DND-41 (cell line): ENCODE data around the gene NCKAP5L.
"Not testable (repeated sequence)": the region's sequence is repeated elsewhere in the genome, so short reads cannot be mapped to it uniquely, and the experiment has no call there.

ENCODE experiments used
- ATAC-seq: fragments of 200-7000 bp; cut with Tn5 transposase; 3 replicates; pipeline ENCODE4 v1.9.1; 2021; ENCODE audit warnings: low read depth; ENCODE audit not compliant: insufficient read depth
- DNase-seq: peaks from one replicate; pipeline ENCODE4 v3.0.0-alpha.2; 2020
- H2AFZ ChIP-seq: 2 replicates; pipeline ENCODE4 v1.6.0; 2012; ENCODE audit warnings: low read depth, low read length
- H3K27ac ChIP-seq: 2 replicates; pipeline ENCODE4 v1.5.1; 2012; ENCODE audit warnings: low read length, inconsistent platforms
- H3K27me3 ChIP-seq: fragments of 200-600 bp; sonication (generic); 2 replicates; pipeline ENCODE4 v1.6.0; 2012; ENCODE audit warnings: low read length, mild to moderate bottlenecking, inconsistent platforms; ENCODE audit not compliant: insufficient read depth, poor library complexity
- H3K36me3 ChIP-seq: 2 replicates; pipeline ENCODE4 v1.5.1; 2012; ENCODE audit warnings: low read length, inconsistent platforms; ENCODE audit not compliant: insufficient read depth
- H3K4me1 ChIP-seq: 2 replicates; pipeline ENCODE4 v1.5.1; 2012; ENCODE audit warnings: mild to moderate bottlenecking, low read length; ENCODE audit not compliant: insufficient read depth
- H3K4me2 ChIP-seq: 2 replicates; pipeline ENCODE4 v1.6.0; 2012; ENCODE audit warnings: mild to moderate bottlenecking, moderate library complexity, low read length, inconsistent platforms; ENCODE audit not compliant: insufficient read depth
- H3K4me3 ChIP-seq, 2 experiments: fragments of 200-600 bp in 1 of 2; shearing (Covaris generic) in 1 of 2; 2 replicates each; pipeline ENCODE4 v1.5.1; 2012 to 2016; ENCODE audit warnings: inconsistent platforms in 2 of 2, low read length in 2 of 2, mild to moderate bottlenecking in 2 of 2, low read depth in 1 of 2, moderate library complexity in 1 of 2
- H3K79me2 ChIP-seq: 2 replicates; pipeline ENCODE4 v1.6.0; 2012; ENCODE audit warnings: low read length, inconsistent platforms; ENCODE audit not compliant: insufficient read depth
- H3K9ac ChIP-seq: 2 replicates; pipeline ENCODE4 v1.6.0; 2012; ENCODE audit warnings: low read depth, mild to moderate bottlenecking, inconsistent platforms, low read length, moderate library complexity
- H3K9me3 ChIP-seq: 2 replicates; pipeline ENCODE4 v1.5.1; 2012; ENCODE audit warnings: low read length, moderate library complexity, mild to moderate bottlenecking, inconsistent platforms; ENCODE audit not compliant: insufficient read depth, severe bottlenecking
- H4K20me1 ChIP-seq: 2 replicates; pipeline ENCODE4 v1.6.0; 2012; ENCODE audit warnings: low read length; ENCODE audit not compliant: insufficient read depth
- EZH2 ChIP-seq: IDR thresholded peaks from 3 replicates; pipeline ENCODE4 v1.6.1; 2012; ENCODE audit warnings: borderline replicate concordance, low read depth, mild to moderate bottlenecking, moderate library complexity, low read length, inconsistent platforms; ENCODE audit not compliant: severe bottlenecking
- TF ChIP-seq, protein P1 (sequence below): IDR thresholded peaks from 2 replicates; pipeline ENCODE4 v1.5.1; 2012; ENCODE audit warnings: borderline replicate concordance, low read length, moderate library complexity, mild to moderate bottlenecking; ENCODE audit not compliant: poor library complexity, severe bottlenecking; ENCODE audit errors: extremely low read depth

NCKAP5L gene

DNA sequence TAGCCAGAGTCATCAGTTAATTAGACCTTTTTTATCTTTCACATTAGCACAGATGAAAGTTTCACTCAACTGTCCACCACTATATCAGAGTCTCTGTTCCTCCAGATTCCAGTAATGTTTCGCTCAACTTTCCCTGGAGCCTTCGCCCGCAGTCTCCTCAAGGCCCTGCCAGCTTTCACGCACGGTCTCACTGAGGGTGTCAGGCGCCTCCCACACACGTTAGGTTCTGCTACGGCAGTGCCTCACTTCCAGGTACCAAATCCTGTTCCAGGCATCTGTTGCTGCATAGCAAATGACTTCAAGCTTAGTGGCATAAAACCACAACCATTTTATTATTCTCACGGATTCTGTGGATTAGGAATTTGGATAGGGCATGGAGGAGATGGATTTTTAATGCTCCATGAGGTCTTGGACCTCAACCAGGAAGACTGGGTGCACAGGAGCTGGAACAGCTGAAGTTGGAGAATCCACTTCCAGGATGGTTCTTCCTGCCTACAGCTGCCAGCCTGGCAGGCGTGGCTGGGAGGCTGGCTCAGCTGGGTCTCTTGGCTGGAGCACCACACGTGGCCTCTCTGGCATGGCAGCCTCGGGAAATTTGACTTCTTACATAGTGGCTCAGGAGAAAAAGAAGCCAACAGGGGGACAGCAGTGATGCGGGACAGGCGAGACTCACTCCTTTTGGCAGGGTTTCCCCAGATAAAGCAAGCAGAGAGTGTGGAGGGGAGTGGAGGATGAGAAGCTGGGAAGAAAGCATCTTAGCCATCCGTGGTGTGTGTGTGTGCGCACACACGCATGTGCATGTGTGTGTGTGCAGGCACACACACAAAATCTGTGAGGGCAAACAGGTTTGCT, 36.0 kb upstream of the NCKAP5L start:
- no peak for ATAC-seq
- H3K9me3 ChIP-seq: no peaks in the 10 kb centered on the region
- H3K27ac ChIP-seq: no peak overlapping the region
- no peaks in the 10 kb centered on the region for H3K27me3 ChIP-seq
- TF ChIP-seq, protein P1, sequence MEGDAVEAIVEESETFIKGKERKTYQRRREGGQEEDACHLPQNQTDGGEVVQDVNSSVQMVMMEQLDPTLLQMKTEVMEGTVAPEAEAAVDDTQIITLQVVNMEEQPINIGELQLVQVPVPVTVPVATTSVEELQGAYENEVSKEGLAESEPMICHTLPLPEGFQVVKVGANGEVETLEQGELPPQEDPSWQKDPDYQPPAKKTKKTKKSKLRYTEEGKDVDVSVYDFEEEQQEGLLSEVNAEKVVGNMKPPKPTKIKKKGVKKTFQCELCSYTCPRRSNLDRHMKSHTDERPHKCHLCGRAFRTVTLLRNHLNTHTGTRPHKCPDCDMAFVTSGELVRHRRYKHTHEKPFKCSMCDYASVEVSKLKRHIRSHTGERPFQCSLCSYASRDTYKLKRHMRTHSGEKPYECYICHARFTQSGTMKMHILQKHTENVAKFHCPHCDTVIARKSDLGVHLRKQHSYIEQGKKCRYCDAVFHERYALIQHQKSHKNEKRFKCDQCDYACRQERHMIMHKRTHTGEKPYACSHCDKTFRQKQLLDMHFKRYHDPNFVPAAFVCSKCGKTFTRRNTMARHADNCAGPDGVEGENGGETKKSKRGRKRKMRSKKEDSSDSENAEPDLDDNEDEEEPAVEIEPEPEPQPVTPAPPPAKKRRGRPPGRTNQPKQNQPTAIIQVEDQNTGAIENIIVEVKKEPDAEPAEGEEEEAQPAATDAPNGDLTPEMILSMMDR: no peak
- TF ChIP-seq EZH2: no peak
- H2AFZ ChIP-seq: no peak overlapping the region
- H3K4me2 ChIP-seq: no peak overlapping the region
- H3K36me3 ChIP-seq: no peaks in the 10 kb centered on the region
- no peaks in the 10 kb centered on the region for H3K79me2 ChIP-seq
- H4K20me1 ChIP-seq: no peaks in the 10 kb centered on the region; the same call in 1 of the 2 replicates
- no peak overlapping the region for H3K4me3 ChIP-seq
- no peaks in the 10 kb centered on the region for H3K4me1 ChIP-seq
- no peak for DNase-seq
- H3K9ac ChIP-seq: no peak overlapping the region

DNA sequence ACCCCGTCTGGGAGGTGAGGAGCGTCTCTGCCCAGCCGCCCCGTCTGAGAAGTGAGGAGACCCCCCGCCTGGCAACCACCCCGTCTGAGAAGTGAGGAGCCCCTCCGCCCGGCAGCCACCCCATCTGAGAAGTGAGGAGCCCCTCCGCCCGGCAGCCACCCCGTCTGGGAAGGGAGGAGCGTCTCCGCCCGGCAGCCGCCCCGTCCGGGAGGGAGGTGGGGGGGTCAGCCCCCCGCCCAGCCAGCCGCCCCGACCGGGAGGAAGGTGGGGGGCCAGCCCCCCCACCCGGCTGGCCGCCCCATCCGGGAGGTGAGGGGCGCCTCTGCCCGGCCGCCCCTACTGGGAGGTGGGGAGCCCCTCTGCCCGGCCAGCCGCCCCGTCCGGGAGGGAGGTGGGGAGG, 32.7 kb upstream of the NCKAP5L start:
- H3K36me3 ChIP-seq, H2AFZ ChIP-seq, ATAC-seq, H3K79me2 ChIP-seq, H3K27ac ChIP-seq, H3K4me1 ChIP-seq, H3K4me2 ChIP-seq, H3K4me3 ChIP-seq, DNase-seq, H3K9ac ChIP-seq, H4K20me1 ChIP-seq, H3K9me3 ChIP-seq, H3K27me3 ChIP-seq: not testable (repeated sequence)

DNA sequence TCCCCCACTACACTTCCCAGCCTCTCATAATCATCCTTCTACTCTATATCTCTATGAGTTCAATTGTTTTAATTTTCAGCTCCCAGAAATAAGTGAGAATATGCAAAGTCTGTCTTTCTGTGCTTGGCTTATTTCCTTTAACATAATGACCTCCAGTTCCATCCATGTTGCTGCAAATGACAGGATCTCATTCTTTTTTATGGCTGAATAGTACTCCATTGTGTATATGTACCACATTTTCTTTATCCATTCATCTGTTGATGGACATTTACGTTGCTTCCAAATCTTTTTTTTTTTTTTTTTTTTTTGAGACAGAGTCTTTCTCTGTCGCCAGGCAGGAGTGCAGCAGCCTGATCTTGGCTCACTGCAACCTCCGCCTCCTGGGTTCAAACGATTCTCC, 27.7 kb upstream of the NCKAP5L start:
- H3K9ac ChIP-seq, DNase-seq, H3K4me2 ChIP-seq, H3K36me3 ChIP-seq, H2AFZ ChIP-seq, H3K4me3 ChIP-seq, H3K27ac ChIP-seq, H3K27me3 ChIP-seq, ATAC-seq, H3K4me1 ChIP-seq, H4K20me1 ChIP-seq, H3K9me3 ChIP-seq, H3K79me2 ChIP-seq: not testable (repeated sequence)

DNA sequence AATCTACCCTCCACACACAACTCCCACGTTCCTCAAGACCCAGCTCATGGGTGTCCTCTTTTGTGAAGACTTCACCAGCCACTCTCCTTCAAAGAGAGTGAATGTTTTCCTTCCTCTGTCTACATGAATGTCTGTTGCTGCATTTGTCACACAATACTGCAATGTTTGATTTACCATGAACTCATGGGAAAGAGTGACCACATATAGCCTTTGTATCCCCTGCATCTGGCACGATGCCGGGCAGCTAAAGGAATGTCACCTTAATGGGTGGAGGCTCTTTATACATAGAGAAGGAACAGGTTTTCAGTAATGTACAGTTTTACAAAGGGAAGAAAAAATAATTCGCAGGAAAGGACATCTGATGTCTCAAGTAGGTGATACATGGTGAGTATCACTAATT, 26.8 kb upstream of the NCKAP5L start:
- Histone ChIP-seq H3K27ac (no peak overlapping the region), H4K20me1 (no peaks in the 10 kb centered on the region), H3K4me1 (no peaks in the 10 kb centered on the region), H3K27me3 (no peaks in the 10 kb centered on the region), H3K4me2 (no peak overlapping the region), H3K4me3 (no peak overlapping the region), H3K9ac (no peak overlapping the region), H3K9me3 (no peaks in the 10 kb centered on the region), H3K79me2 (no peaks in the 10 kb centered on the region), H2AFZ (no peak overlapping the region), H3K36me3 (no peaks in the 10 kb centered on the region)
- TF ChIP-seq, protein P1: no peak
- no peak for TF ChIP-seq EZH2
- DNase-seq: no peak
- no peak for ATAC-seq
